Osteocyte (in vitro differentiated cells): ENCODE results near the gene RIMOC1. TPM values are rescaled to one million over a fixed set of nuclear protein-coding genes. Genes with fewer than 3 reads are reported as not detected.

Source experiments
- DNase-seq: peaks from one replicate; pipeline ENCODE4 v3.0.0; 2021; ENCODE audit warnings: mixed read lengths; ENCODE audit not compliant: unreplicated experiment; ENCODE audit errors: extremely low spot score
- H3K27ac Mint-ChIP-seq: one replicate; pipeline ENCODE4 v1.8.0; 2021; ENCODE audit warnings: mild to moderate bottlenecking, mixed read lengths; ENCODE audit not compliant: unreplicated experiment
- H3K27me3 Mint-ChIP-seq: one replicate; pipeline ENCODE4 v1.8.0; 2021; ENCODE audit warnings: mixed read lengths; ENCODE audit not compliant: unreplicated experiment
- H3K36me3 Mint-ChIP-seq: one replicate; pipeline ENCODE4 v1.8.0; 2021; ENCODE audit warnings: mixed read lengths; ENCODE audit not compliant: unreplicated experiment
- H3K4me1 Mint-ChIP-seq: one replicate; pipeline ENCODE4 v1.8.0; 2021; ENCODE audit warnings: mixed read lengths; ENCODE audit not compliant: unreplicated experiment
- H3K4me3 Mint-ChIP-seq: one replicate; pipeline ENCODE4 v1.8.0; 2021; ENCODE audit warnings: mild to moderate bottlenecking, moderate library complexity, mixed read lengths; ENCODE audit not compliant: unreplicated experiment
- H3K9me3 Mint-ChIP-seq: one replicate; pipeline ENCODE4 v1.8.0; 2021; ENCODE audit warnings: mixed read lengths; ENCODE audit not compliant: unreplicated experiment
- total RNA-seq: library from RNA; stranded (reverse); gene quantifications from 2 replicates; pipeline ENCODE4 v1.2.1, GENCODE V29; 2021
- TF ChIP-seq, protein P1 (sequence below): fragments of 200-600 bp; sonication (generic); IDR thresholded peaks from 2 replicates; pipeline ENCODE4 v1.5.0; 2021; ENCODE audit warnings: antibody characterized with exemption, mild to moderate bottlenecking, moderate library complexity

RIMOC1 gene
- total RNA-seq, 1 donor from 2014 or later = 43.6 TPM

DNA sequence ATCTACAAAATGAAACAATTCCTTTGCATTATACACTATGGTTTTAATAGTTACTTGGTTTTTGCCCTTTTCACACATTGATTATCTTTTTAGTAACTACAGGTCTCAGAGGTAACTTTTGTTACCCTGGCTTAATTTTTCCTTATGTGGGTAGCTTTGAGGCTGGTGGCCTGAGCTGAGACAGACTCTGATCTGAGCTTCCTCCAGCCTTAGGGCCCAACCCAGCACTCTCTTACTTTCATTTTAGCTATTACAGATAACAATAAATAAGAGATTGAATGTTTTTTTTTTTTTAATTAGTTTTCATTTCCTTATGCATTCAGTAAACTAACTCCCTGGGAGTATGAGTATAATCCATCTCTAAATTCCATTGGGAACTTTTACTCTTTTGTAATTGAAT lies 18.9 kb upstream of the RIMOC1 start:
- no peak overlapping the region for H3K27ac Mint-ChIP-seq
- TF ChIP-seq, protein P1, sequence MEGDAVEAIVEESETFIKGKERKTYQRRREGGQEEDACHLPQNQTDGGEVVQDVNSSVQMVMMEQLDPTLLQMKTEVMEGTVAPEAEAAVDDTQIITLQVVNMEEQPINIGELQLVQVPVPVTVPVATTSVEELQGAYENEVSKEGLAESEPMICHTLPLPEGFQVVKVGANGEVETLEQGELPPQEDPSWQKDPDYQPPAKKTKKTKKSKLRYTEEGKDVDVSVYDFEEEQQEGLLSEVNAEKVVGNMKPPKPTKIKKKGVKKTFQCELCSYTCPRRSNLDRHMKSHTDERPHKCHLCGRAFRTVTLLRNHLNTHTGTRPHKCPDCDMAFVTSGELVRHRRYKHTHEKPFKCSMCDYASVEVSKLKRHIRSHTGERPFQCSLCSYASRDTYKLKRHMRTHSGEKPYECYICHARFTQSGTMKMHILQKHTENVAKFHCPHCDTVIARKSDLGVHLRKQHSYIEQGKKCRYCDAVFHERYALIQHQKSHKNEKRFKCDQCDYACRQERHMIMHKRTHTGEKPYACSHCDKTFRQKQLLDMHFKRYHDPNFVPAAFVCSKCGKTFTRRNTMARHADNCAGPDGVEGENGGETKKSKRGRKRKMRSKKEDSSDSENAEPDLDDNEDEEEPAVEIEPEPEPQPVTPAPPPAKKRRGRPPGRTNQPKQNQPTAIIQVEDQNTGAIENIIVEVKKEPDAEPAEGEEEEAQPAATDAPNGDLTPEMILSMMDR = no peak
- no peaks in the 10 kb centered on the region for H3K36me3 Mint-ChIP-seq
- no peaks in the 10 kb centered on the region for H3K9me3 Mint-ChIP-seq
- H3K4me3 Mint-ChIP-seq = no peak overlapping the region
- H3K4me1 Mint-ChIP-seq = no peaks in the 10 kb centered on the region
- DNase-seq = no peak
- peaks cover 48% of the 10 kb centered on the region for H3K27me3 Mint-ChIP-seq

DNA sequence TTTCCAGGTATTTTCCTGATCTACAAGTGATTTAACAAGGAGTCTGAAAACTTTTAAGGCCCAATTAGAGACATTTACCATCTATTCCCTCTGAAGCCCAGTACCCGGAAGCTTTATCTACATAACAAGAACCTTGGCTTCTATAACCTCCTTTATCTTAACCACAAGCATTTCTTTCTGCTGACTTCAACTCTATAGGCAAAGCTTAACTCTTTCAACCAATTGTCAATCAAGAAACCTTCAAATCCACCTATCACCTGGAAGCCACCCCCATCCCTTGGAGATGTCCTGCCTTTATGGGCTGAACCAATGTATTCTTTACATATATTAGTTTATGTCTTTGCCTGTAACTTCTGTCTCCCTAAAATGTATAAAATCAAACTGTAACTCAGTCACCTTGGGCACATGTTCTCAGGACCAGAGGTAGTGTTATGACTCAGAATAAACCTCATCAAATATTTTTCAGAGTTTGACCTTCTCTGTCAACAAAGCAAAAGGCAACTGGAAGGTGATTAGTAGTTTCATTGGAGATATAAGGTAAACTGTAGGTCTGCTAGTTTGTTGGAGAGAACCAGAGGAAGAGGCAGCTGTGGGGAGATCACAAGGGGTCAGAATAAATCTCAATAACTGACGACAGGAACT lies 13.0 kb upstream of the RIMOC1 start:
- Mint-ChIP-seq H3K27me3 (peaks cover 66% of the 10 kb centered on the region), H3K36me3 (no peaks in the 10 kb centered on the region), H3K9me3 (no peaks in the 10 kb centered on the region), H3K27ac (no peak overlapping the region), H3K4me1 (no peaks in the 10 kb centered on the region), H3K4me3 (no peak overlapping the region)
- no peak for DNase-seq
- TF ChIP-seq, protein P1 = no peak

DNA sequence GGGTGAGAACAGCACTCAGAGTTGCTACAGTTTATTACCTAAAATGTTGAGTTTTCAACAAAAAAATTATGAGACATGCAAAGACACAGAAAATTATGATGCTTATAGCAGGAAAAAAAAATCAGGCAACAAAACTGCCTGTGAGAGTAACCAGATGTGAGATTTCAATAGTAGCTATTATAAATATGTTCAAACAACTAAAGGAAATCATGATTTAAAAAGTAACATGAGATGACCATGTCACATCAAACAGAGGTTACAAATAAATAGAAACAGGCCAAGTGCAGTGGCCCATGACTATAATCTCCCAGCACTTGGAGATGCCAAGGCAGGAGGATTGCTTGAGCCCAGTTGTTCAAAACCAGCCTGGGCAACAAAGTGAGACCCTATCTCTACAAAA lies 12.1 kb upstream of the RIMOC1 start:
- Mint-ChIP-seq H3K9me3 (no peaks in the 10 kb centered on the region), H3K27me3 (peaks cover 73% of the 10 kb centered on the region), H3K36me3 (no peaks in the 10 kb centered on the region), H3K4me3 (no peak overlapping the region), H3K4me1 (no peaks in the 10 kb centered on the region), H3K27ac (no peak overlapping the region)
- TF ChIP-seq, protein P1 = no peak
- DNase-seq = no peak

DNA sequence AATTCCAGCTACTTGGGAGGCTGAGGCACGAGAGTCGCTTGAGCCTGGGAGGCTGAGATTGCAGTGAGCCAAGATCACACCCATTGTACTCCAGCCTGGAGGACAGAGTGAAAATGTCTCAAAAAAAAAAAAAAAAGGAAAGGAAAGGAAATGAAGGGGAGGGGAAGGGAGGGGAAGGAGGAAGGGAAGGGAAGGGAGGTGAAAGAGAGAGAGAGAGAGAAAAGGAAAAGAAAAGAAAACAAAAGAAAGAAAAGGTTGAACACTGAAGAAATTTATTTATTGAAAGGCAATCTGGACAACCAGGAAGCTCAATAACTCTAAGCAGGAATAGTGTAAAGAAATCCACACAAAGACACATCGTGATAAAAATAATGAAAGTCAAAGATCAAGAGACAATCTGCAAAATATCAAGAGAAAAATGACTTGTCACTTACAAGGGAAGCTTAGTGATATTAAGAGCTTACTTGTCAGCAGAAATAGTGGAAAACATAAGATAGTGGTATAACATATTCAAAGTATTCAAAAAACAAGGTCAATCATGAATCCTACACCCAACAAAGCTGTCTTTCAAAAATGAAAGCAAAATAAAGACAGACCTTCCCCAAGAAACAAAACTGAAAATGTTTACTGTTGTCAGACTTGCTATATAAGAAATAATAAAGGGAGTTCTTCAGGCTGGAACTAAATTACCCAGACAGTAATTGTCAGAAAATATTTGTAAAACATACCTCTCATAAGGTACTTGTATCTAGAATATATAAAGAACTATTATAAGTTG lies 10.9 kb upstream of the RIMOC1 start:
- H3K27ac Mint-ChIP-seq = no peak overlapping the region
- no peaks in the 10 kb centered on the region for H3K36me3 Mint-ChIP-seq
- H3K9me3 Mint-ChIP-seq = no peaks in the 10 kb centered on the region
- H3K27me3 Mint-ChIP-seq = peaks cover 67% of the 10 kb centered on the region
- no peaks in the 10 kb centered on the region for H3K4me1 Mint-ChIP-seq
- H3K4me3 Mint-ChIP-seq = no peak overlapping the region
- TF ChIP-seq, protein P1 = no peak
- DNase-seq = no peak

DNA sequence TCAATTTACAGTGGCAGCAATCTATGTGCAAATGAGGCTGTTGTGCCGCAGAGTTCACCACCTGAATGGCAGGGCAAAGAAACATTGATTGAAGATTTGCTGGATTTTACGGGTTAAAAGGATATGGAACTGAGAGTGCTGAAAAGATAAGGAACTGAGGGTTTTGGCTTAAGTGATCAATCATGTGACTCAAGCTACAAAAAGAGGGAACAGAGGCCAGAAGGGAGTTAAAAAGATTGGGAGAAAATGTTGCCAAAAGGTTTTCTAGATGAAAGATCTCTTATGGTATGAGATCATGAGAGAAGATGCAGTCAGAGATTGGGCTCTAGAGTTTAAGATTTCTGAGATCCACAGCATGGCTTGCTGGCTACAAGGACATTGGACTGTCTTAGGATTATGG lies 7.9 kb upstream of the RIMOC1 start:
- Mint-ChIP-seq H3K27ac (no peak overlapping the region), H3K36me3 (no peaks in the 10 kb centered on the region), H3K27me3 (peaks cover 58% of the 10 kb centered on the region), H3K4me1 (no peaks in the 10 kb centered on the region), H3K4me3 (no peak overlapping the region), H3K9me3 (no peaks in the 10 kb centered on the region)
- TF ChIP-seq, protein P1 = no peak
- no peak for DNase-seq
